Measurements from ENCODE around the gene KLLN.
"Not testable (repeated sequence)": the region's sequence is repeated elsewhere in the genome, so short reads cannot be mapped to it uniquely, and the experiment has no call there.

The KLLN gene

GRCh38 chr10:87842220-87842641 lies 21.1 kb downstream of the KLLN start:
- DNase-seq (ENCODE audit: low spot score), result no peak

GRCh38 chr10:87841186-87841585 lies 22.1 kb downstream of the KLLN start:
- no peak for DNase-seq (ENCODE audit: low spot score)

- no peak for DNase-seq (ENCODE audit: low spot score)
Measured at GRCh38 chr10:87838650-87839049, 24.7 kb downstream of the KLLN start.

DNA sequence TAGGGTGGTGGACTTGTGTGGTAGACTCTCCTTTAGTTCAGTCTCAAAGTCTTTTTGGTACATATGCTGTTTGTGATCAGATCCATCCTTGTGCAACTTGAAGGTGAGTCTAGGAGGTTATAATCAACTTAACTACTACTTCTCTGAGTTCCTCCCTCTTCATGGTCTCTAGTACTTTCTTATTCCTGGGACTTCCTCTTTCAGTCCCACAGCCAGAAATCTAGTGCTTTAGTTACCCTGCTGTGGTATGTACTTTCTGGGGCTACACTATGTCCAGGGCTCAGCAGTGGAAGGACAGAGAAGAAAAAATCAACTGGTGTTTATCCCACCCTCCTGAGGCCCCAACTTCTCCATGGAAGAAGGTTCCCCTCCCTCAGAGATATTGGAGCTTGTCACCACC lies 25.9 kb downstream of the KLLN start:
- DNase-seq (ENCODE audit: low spot score), result no peak

- no peak for DNase-seq (ENCODE audit: low spot score)
Measured at GRCh38 chr10:87836098-87836497, 27.2 kb downstream of the KLLN start.

GRCh38 chr10:87829986-87830729 lies 33.2 kb downstream of the KLLN start:
- DNase-seq (ENCODE audit: low spot score), result no peak

DNA sequence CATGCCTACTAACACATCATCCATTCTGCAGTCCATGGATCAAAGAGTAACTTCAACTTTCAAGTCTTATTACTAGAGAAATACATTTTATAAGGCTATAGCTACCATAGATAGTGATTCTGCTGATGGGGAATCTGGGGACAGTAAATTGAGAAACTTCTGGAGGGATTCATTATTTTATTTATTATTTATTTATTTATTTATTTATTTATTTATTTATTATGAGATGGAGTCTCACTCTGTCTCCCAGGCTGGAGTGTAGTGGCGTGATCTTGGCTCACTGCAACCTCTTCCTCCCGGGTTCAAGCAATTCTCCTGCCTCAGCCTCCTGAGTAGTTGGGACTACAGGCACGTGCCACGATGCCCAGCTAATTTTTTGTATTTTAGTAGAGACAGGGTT lies 34.3 kb downstream of the KLLN start:
- DNase-seq (ENCODE audit: low spot score), result not testable (repeated sequence)

- DNase-seq (ENCODE audit: low spot score), result no peak
Measured at GRCh38 chr10:87827681-87828080, 35.7 kb downstream of the KLLN start.

DNA sequence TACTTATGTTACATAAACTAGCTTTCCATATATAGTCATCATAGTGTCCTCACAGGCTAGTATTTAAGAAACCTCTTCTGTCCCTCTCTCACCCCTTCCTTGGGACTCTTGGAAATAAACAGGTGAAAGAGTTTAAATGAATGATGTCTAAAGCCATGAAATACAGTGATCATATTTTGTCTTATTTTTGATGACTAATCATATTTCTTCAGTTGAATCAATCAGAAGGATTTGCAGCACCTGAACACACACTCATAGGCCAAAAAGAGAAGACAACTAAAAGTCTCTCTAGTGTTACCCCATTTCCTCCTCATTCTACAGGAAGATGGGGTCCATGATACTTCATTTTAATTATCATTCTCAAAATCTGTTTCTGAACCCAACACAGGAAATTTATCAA lies 36.7 kb downstream of the KLLN start:
- DNase-seq (ENCODE audit: low spot score), result no peak

- no peak for DNase-seq (ENCODE audit: low spot score)
Measured at GRCh38 chr10:87819289-87819585, 44.1 kb downstream of the KLLN start.

GRCh38 chr10:87818505-87819288 lies 44.6 kb downstream of the KLLN start:
- DNase-seq (ENCODE audit: low spot score), result no peak

DNA sequence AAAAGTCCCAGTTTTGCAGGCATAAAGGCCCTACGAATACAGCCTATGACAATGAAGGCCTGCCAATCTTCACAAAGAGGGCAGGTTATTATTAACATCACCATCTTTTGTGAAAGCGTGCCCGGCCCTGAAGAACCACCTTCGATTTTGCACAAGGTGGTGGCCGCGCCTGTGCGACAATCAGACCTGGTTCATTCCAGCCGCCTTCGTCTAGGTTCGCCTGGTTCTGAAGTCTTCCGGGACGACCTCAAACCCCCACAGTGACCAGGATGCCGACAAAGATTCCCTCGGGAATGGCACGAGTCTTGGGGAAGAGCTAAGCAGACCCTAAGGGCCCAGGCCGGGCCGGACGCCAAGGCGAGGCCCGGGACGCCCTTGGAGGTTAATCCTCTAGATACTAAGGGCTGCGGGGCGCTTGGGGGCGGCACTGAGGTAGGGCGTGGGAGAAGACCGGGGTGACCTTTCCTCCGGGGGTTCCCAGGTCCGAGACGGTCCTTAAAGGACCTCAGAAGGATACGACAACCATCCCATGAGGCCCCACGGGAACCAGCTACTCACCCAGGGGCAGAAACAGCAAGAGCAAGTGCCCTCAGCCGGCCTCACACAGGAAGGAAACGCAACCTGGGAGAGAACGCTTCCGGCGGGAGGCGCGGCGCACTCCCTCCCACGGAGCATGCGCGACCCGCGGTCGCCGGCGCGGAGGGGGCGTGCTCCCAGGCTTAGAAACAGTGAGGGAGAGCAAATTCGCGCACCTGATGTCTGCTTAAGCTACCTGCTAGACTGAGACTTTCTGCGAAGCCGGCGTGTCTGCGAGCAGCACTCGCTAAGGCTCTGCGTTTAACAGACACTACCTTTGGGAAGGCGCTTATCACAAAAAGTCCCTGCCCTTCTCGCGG lies 45.5 kb downstream of the KLLN start, which contains the start of gene ATAD1:
ATAD1 (minus strand) TSS at position 618 of the 896 bp plus-strand sequence. CDS start 3,627 bp downstream, outside the sequence.
- peak; percentile 66 for DNase-seq (ENCODE audit: low spot score)

GRCh38 chr10:87816898-87817608 lies 46.3 kb downstream of the KLLN start:
- no peak for DNase-seq (ENCODE audit: low spot score)

- DNase-seq (ENCODE audit: low spot score), result no peak
Measured at GRCh38 chr10:87816163-87816897, 47.0 kb downstream of the KLLN start.
